NT2/D1 (cell line): ENCODE results near the gene NAALADL2.

Experiments used
- DNase-seq: peaks from one replicate; pipeline ENCODE4 v3.0.0-alpha.2; 2011; ENCODE audit warnings: low read depth, low spot score
- H3K27me3 ChIP-seq: 2 replicates; pipeline ENCODE4 v1.6.0; 2011; ENCODE audit warnings: mild to moderate bottlenecking; ENCODE audit not compliant: insufficient read length, insufficient read depth
- H3K36me3 ChIP-seq: 2 replicates; pipeline ENCODE4 v1.6.1; 2011; ENCODE audit warnings: mild to moderate bottlenecking, low read length, mixed read lengths; ENCODE audit not compliant: insufficient read depth, insufficient read length
- H3K4me1 ChIP-seq: 2 replicates; pipeline ENCODE4 v1.5.1; 2011; ENCODE audit not compliant: insufficient read depth, insufficient read length
- H3K4me3 ChIP-seq: 2 replicates; pipeline ENCODE4 v1.5.1; 2011; ENCODE audit warnings: low read depth; ENCODE audit not compliant: insufficient read length
- H3K9ac ChIP-seq: 2 replicates; pipeline ENCODE4 v1.6.0; 2011; ENCODE audit warnings: low read depth; ENCODE audit not compliant: insufficient read length
- H3K9me3 ChIP-seq: 2 replicates; pipeline ENCODE4 v1.5.1; 2011; ENCODE audit warnings: mild to moderate bottlenecking, low read length; ENCODE audit not compliant: insufficient read depth
- SUZ12 ChIP-seq: IDR thresholded peaks from 2 replicates; pipeline ENCODE4 v1.6.1; 2011; ENCODE audit not compliant: insufficient read length, insufficient read depth; ENCODE audit errors: extremely low read depth
- YY1 ChIP-seq: IDR thresholded peaks from 2 replicates; pipeline ENCODE4 v1.6.1; 2011; ENCODE audit not compliant: insufficient read length, insufficient read depth
- ZNF274 ChIP-seq: IDR thresholded peaks from 2 replicates; pipeline ENCODE4 v1.6.1; 2011; ENCODE audit warnings: mild to moderate bottlenecking, low read depth, low read length

NAALADL2 gene

GRCh38 chr3:175477651-175478224 lies 618.6 kb downstream of the NAALADL2 start:
- H3K4me1 ChIP-seq = no peaks in the 10 kb centered on the region
- no peak overlapping the region for H3K4me3 ChIP-seq
- no peak overlapping the region for H3K9ac ChIP-seq
- no peaks in the 10 kb centered on the region for H3K36me3 ChIP-seq
- TF ChIP-seq SUZ12 (no peak), YY1 (no peak), ZNF274 (no peak)
- no peaks in the 10 kb centered on the region for H3K27me3 ChIP-seq
- no peak for DNase-seq
- H3K9me3 ChIP-seq = no peaks in the 10 kb centered on the region

- no peaks in the 10 kb centered on the region for H3K4me1 ChIP-seq
- no peak overlapping the region for H3K9ac ChIP-seq
- no peak overlapping the region for H3K4me3 ChIP-seq
- DNase-seq = no peak
- no peak for TF ChIP-seq ZNF274
- TF ChIP-seq SUZ12 = no peak
- no peak for TF ChIP-seq YY1
- no peaks in the 10 kb centered on the region for H3K9me3 ChIP-seq
- no peaks in the 10 kb centered on the region for H3K27me3 ChIP-seq
- no peaks in the 10 kb centered on the region for H3K36me3 ChIP-seq
These were observed 619.2 kb downstream of the NAALADL2 start for GRCh38 chr3:175478301-175478700.

- no peaks in the 10 kb centered on the region for H3K4me1 ChIP-seq
- no peak overlapping the region for H3K9ac ChIP-seq
- H3K9me3 ChIP-seq = no peaks in the 10 kb centered on the region
- TF ChIP-seq ZNF274 = no peak
- TF ChIP-seq YY1 = no peak
- TF ChIP-seq SUZ12 = no peak
- no peak overlapping the region for H3K4me3 ChIP-seq
- H3K27me3 ChIP-seq = no peaks in the 10 kb centered on the region
- no peaks in the 10 kb centered on the region for H3K36me3 ChIP-seq
- DNase-seq = no peak
These were observed 620.0 kb downstream of the NAALADL2 start for GRCh38 chr3:175479175-175479574.

GRCh38 chr3:175479800-175480199 lies 620.7 kb downstream of the NAALADL2 start:
- no peak for DNase-seq
- TF ChIP-seq YY1 (no peak), ZNF274 (no peak), SUZ12 (no peak)
- Histone ChIP-seq H3K9ac (no peak overlapping the region), H3K4me1 (no peaks in the 10 kb centered on the region), H3K27me3 (no peaks in the 10 kb centered on the region), H3K9me3 (no peaks in the 10 kb centered on the region), H3K36me3 (no peaks in the 10 kb centered on the region), H3K4me3 (no peak overlapping the region)

GRCh38 chr3:175484666-175485065 lies 625.5 kb downstream of the NAALADL2 start:
- no peaks in the 10 kb centered on the region for H3K9me3 ChIP-seq
- no peaks in the 10 kb centered on the region for H3K27me3 ChIP-seq
- H3K4me1 ChIP-seq = no peaks in the 10 kb centered on the region
- no peak overlapping the region for H3K9ac ChIP-seq
- no peaks in the 10 kb centered on the region for H3K36me3 ChIP-seq
- no peak for DNase-seq
- TF ChIP-seq YY1 (no peak), ZNF274 (no peak), SUZ12 (no peak)
- no peak overlapping the region for H3K4me3 ChIP-seq

GRCh38 chr3:175485436-175485835 lies 626.3 kb downstream of the NAALADL2 start:
- Histone ChIP-seq H3K4me3 (no peak overlapping the region), H3K9me3 (no peaks in the 10 kb centered on the region), H3K4me1 (no peaks in the 10 kb centered on the region), H3K9ac (no peak overlapping the region), H3K36me3 (no peaks in the 10 kb centered on the region), H3K27me3 (no peaks in the 10 kb centered on the region)
- no peak for TF ChIP-seq YY1
- TF ChIP-seq SUZ12 = no peak
- TF ChIP-seq ZNF274 = no peak
- DNase-seq = no peak

- Histone ChIP-seq H3K9ac (no peak overlapping the region), H3K27me3 (no peaks in the 10 kb centered on the region), H3K36me3 (no peaks in the 10 kb centered on the region), H3K4me1 (no peaks in the 10 kb centered on the region), H3K4me3 (no peak overlapping the region), H3K9me3 (no peaks in the 10 kb centered on the region)
- DNase-seq = no peak
- TF ChIP-seq SUZ12 = no peak
- TF ChIP-seq ZNF274 = no peak
- no peak for TF ChIP-seq YY1
These were observed 627.1 kb downstream of the NAALADL2 start for GRCh38 chr3:175486255-175486654.

GRCh38 chr3:175489406-175489805 lies 630.3 kb downstream of the NAALADL2 start:
- no peak overlapping the region for H3K4me3 ChIP-seq
- H3K36me3 ChIP-seq = no peaks in the 10 kb centered on the region
- no peak for DNase-seq
- H3K9me3 ChIP-seq = no peaks in the 10 kb centered on the region
- H3K9ac ChIP-seq = no peak overlapping the region
- TF ChIP-seq ZNF274 (no peak), SUZ12 (no peak), YY1 (no peak)
- no peaks in the 10 kb centered on the region for H3K4me1 ChIP-seq
- H3K27me3 ChIP-seq = no peaks in the 10 kb centered on the region
